ENCODE results near the gene TUBAL3. TPM values are rescaled to one million over a fixed set of nuclear protein-coding genes. Genes with fewer than 3 reads are reported as not detected.

The TUBAL3 gene
- total RNA-seq, 1 donor from 2014 or later = not detected

- no peak overlapping the region for H3K4me3 Mint-ChIP-seq (ENCODE audit: unreplicated experiment)
- peaks cover 9% of the 10 kb centered on the region for H3K9me3 Mint-ChIP-seq (ENCODE audit: low read depth)
- H3K27me3 Mint-ChIP-seq (ENCODE audit: low read depth) = peaks cover 57% of the 10 kb centered on the region
- no peaks in the 10 kb centered on the region for H3K36me3 Mint-ChIP-seq (ENCODE audit: low read depth)
- H3K27ac Mint-ChIP-seq (ENCODE audit: unreplicated experiment) = no peak overlapping the region
- no peaks in the 10 kb centered on the region for H3K4me1 Mint-ChIP-seq (ENCODE audit: low read depth)
- no peak for TF ChIP-seq CTCF (IDR thresholded peaks at IDR 0.05)
- no peak for DNase-seq (ENCODE audit: low spot score)
Measured at GRCh38 chr10:5360318-5360915, 44.2 kb downstream of the TUBAL3 start.

- Mint-ChIP-seq H3K9me3 (ENCODE audit: low read depth) (peaks cover 9% of the 10 kb centered on the region), H3K27ac (ENCODE audit: unreplicated experiment) (no peak overlapping the region), H3K27me3 (ENCODE audit: low read depth) (peaks cover 37% of the 10 kb centered on the region), H3K36me3 (ENCODE audit: low read depth) (no peaks in the 10 kb centered on the region), H3K4me1 (ENCODE audit: low read depth) (no peaks in the 10 kb centered on the region), H3K4me3 (ENCODE audit: unreplicated experiment) (no peak overlapping the region)
- TF ChIP-seq CTCF (IDR thresholded peaks at IDR 0.05) = no peak
- no peak for DNase-seq (ENCODE audit: low spot score)
Measured at GRCh38 chr10:5356302-5356763, 48.3 kb downstream of the TUBAL3 start.

GRCh38 chr10:5355594-5356301 lies 48.9 kb downstream of the TUBAL3 start:
- H3K4me3 Mint-ChIP-seq (ENCODE audit: unreplicated experiment) = no peak overlapping the region
- TF ChIP-seq CTCF (IDR thresholded peaks at IDR 0.05) = no peak
- H3K27me3 Mint-ChIP-seq (ENCODE audit: low read depth) = peaks cover 38% of the 10 kb centered on the region
- no peaks in the 10 kb centered on the region for H3K36me3 Mint-ChIP-seq (ENCODE audit: low read depth)
- no peaks in the 10 kb centered on the region for H3K4me1 Mint-ChIP-seq (ENCODE audit: low read depth)
- peaks cover 9% of the 10 kb centered on the region for H3K9me3 Mint-ChIP-seq (ENCODE audit: low read depth)
- no peak overlapping the region for H3K27ac Mint-ChIP-seq (ENCODE audit: unreplicated experiment)
- DNase-seq (ENCODE audit: low spot score) = no peak

- H3K4me1 Mint-ChIP-seq (ENCODE audit: low read depth) = no peaks in the 10 kb centered on the region
- peaks cover 34% of the 10 kb centered on the region for H3K27me3 Mint-ChIP-seq (ENCODE audit: low read depth)
- peaks cover 9% of the 10 kb centered on the region for H3K9me3 Mint-ChIP-seq (ENCODE audit: low read depth)
- H3K27ac Mint-ChIP-seq (ENCODE audit: unreplicated experiment) = no peak overlapping the region
- DNase-seq (ENCODE audit: low spot score) = no peak
- TF ChIP-seq CTCF (IDR thresholded peaks at IDR 0.05) = no peak
- H3K36me3 Mint-ChIP-seq (ENCODE audit: low read depth) = no peaks in the 10 kb centered on the region
- no peak overlapping the region for H3K4me3 Mint-ChIP-seq (ENCODE audit: unreplicated experiment)
Measured at GRCh38 chr10:5354068-5354467, 50.6 kb downstream of the TUBAL3 start.

- Mint-ChIP-seq H3K27me3 (ENCODE audit: low read depth) (peaks cover 33% of the 10 kb centered on the region), H3K36me3 (ENCODE audit: low read depth) (no peaks in the 10 kb centered on the region), H3K4me1 (ENCODE audit: low read depth) (no peaks in the 10 kb centered on the region), H3K9me3 (ENCODE audit: low read depth) (no peaks in the 10 kb centered on the region), H3K27ac (ENCODE audit: unreplicated experiment) (no peak overlapping the region), H3K4me3 (ENCODE audit: unreplicated experiment) (no peak overlapping the region)
- DNase-seq (ENCODE audit: low spot score) = no peak
- no peak for TF ChIP-seq CTCF (IDR thresholded peaks at IDR 0.05)
Measured at GRCh38 chr10:5349362-5349761, 55.3 kb downstream of the TUBAL3 start.

Measured in chondrocyte (in vitro differentiated cells).